D721Med (cell line): ENCODE measurements around the gene VANGL2.

ENCODE experiments used
- DNase-seq: peaks from one replicate; pipeline ENCODE4 v3.0.0; 2011; ENCODE audit warnings: low spot score; ENCODE audit not compliant: insufficient read length
- FAIRE-seq: peaks from 2 replicates; lab custom pipeline; 2011; peaks lifted over from hg19 to GRCh38; lab: Jason Lieb, UNC
- CTCF ChIP-seq: IDR thresholded peaks from 2 replicates; pipeline ENCODE4 v1.5.1; 2012; ENCODE audit warnings: mild to moderate bottlenecking, control low read depth; ENCODE audit not compliant: insufficient read depth; ENCODE audit errors: missing control alignments

Gene VANGL2

DNA sequence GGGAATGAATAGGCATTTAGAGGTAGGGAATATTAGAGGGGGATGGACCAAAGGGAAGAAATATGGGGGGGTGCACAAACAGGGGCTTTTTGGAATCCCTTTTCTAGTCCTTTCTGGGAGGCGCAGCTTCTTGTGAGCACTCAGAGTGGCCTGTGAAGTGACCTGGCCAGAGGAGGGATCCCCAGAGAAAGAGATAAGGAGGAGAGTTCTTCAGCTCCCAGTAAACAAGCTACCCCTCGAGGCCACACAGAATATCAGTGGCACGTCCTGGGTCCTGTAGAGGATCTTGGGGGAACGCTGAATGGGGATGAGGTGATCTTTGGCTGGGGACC lies 19.4 kb downstream of the VANGL2 start:
- DNase-seq: no peak
- TF ChIP-seq CTCF: no peak

GRCh38 chr1:160420881-160421842 lies 20.8 kb downstream of the VANGL2 start:
- no peak for TF ChIP-seq CTCF
- FAIRE-seq (no peak), DNase-seq (no peak)

More for the DNA sequence above, 19.4 kb downstream of the VANGL2 start:
- FAIRE-seq: no peak

DNA sequence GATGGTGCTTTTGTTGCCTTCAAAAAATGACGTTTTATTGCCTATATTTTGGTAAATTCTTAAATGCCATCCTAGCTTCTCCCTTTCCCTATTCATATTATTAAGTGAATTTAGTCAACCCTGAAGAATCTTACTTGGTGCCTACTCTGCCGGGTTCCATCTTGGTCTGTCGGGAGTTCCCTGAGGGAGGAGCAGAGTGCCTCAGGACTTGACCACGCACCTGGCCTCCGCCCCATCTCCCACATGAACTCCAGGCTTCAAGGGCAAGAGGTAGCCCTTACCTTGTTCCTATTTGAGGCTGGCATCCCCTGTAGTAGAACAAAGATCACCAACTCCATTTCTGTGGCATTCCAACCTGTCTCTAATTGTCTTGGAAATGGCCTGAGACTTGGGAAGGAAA lies 21.5 kb downstream of the VANGL2 start:
- no peak for DNase-seq
- TF ChIP-seq CTCF: no peak
- FAIRE-seq: no peak

DNA sequence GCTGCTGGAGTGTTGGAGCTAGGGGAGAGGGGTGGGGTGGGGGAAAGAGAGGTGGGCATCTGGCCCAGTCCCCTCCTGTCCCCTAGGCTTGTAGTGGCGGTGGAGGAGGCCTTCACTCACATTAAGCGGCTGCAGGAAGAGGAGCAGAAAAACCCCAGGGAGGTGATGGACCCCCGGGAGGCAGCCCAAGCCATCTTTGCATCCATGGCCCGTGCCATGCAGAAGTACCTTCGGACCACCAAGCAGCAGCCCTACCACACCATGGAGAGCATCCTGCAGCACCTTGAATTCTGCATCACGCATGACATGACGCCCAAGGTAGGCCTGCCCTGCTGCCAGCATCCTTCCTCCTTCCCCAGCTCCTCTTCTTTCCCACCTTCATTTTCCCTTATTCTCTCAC lies 23.6 kb downstream of the VANGL2 start:
- TF ChIP-seq CTCF: no peak
- FAIRE-seq (no peak), DNase-seq (no peak)

- TF ChIP-seq CTCF: no peak
- FAIRE-seq: no peak
- no peak for DNase-seq
Measured at GRCh38 chr1:160425847-160426246, 25.5 kb downstream of the VANGL2 start.

DNA sequence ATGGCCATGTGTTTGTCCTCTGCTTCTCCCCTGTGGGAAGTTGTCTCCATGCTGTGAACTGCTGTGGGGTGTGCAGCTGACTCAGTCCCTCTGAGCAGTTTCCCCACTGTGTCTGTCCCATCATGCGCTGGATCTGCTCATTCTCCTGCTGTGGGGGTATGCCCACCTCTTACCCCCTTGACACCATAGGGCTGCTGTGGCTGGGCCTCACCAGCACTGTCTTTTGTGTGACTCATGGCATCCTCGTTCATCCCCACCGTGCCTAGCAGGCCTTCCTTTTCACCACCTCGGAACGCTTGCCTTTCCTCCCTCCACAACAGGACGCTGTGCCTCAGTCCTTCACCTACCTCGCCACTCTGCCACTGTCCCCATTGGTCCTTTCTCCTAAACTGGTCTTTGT lies 27.3 kb downstream of the VANGL2 start:
- TF ChIP-seq CTCF: no peak
- DNase-seq: no peak
- FAIRE-seq: no peak

GRCh38 chr1:160428053-160428452 lies 27.7 kb downstream of the VANGL2 start:
- TF ChIP-seq CTCF: no peak
- DNase-seq (no peak), FAIRE-seq (no peak)
